ENCODE measurements around the gene TTC36. TPM values are rescaled to one million over a fixed set of nuclear protein-coding genes. Genes with fewer than 3 reads are reported as not detected.
"Not testable (repeated sequence)": the region's sequence is repeated elsewhere in the genome, so short reads cannot be mapped to it uniquely, and the experiment has no call there.

TTC36 gene
- not detected in 2 replicates for total RNA-seq (2014; rRNA removed; shearing (Covaris generic))

- Histone ChIP-seq H3K36me3 (replicated peaks; ENCODE audit: control insufficient read depth, insufficient read depth, low read length) (peaks cover 15% of the 10 kb centered on the region), H3K27me3 (ENCODE audit: control insufficient read depth, insufficient read depth, low read length) (no peaks in the 10 kb centered on the region; the same call in 1 of the 2 replicates), H3K4me3 (ENCODE audit: insufficient read depth, low read depth, low read length) (no peak within 1 kb of the TSS)
- DNase-seq, result peak; percentile 64
These were observed at the start of gene TTC36 for GRCh38 chr11:118527109-118527508. TTC36 (plus strand) TSS chr11:118527474; CDS start chr11:118527495, 21 bp downstream.

- DNase-seq; H3K27me3 ChIP-seq (ENCODE audit: control insufficient read depth, insufficient read depth, low read length); H3K4me3 ChIP-seq (ENCODE audit: insufficient read depth, low read depth, low read length): not testable (repeated sequence)
- H3K36me3 ChIP-seq (replicated peaks; ENCODE audit: control insufficient read depth, insufficient read depth, low read length), result peaks cover 40% of the 10 kb centered on the region
These were observed 46.0 kb upstream of the TTC36 start for GRCh38 chr11:118481238-118481637.

- peaks cover 28% of the 10 kb centered on the region for H3K36me3 ChIP-seq (replicated peaks; ENCODE audit: control insufficient read depth, insufficient read depth, low read length)
These were observed 42.9 kb upstream of the TTC36 start for GRCh38 chr11:118484405-118484804.

GRCh38 chr11:118485273-118485672 lies 42.0 kb upstream of the TTC36 start:
- Histone ChIP-seq H3K36me3 (replicated peaks; ENCODE audit: control insufficient read depth, insufficient read depth, low read length) (peaks cover 31% of the 10 kb centered on the region), H3K4me3 (ENCODE audit: insufficient read depth, low read depth, low read length) (no peak overlapping the region), H3K27me3 (ENCODE audit: control insufficient read depth, insufficient read depth, low read length) (no peaks in the 10 kb centered on the region)
- peak; percentile 30 for DNase-seq

More at GRCh38 chr11:118484405-118484804, 42.9 kb upstream of the TTC36 start:
- H3K27me3 ChIP-seq (ENCODE audit: control insufficient read depth, insufficient read depth, low read length), result no peaks in the 10 kb centered on the region
- DNase-seq, result no peak
- no peak overlapping the region for H3K4me3 ChIP-seq (ENCODE audit: insufficient read depth, low read depth, low read length)

GRCh38 chr11:118488480-118489109 lies 38.7 kb upstream of the TTC36 start:
- peak; percentile 80 for DNase-seq
- peaks cover 33% of the 10 kb centered on the region for H3K36me3 ChIP-seq (replicated peaks; ENCODE audit: control insufficient read depth, insufficient read depth, low read length)
- H3K4me3 ChIP-seq (ENCODE audit: insufficient read depth, low read depth, low read length), result no peak overlapping the region
- H3K27me3 ChIP-seq (ENCODE audit: control insufficient read depth, insufficient read depth, low read length), result no peaks in the 10 kb centered on the region

GRCh38 chr11:118491041-118491440 lies 36.2 kb upstream of the TTC36 start:
- no peak overlapping the region for H3K4me3 ChIP-seq (ENCODE audit: insufficient read depth, low read depth, low read length)
- no peaks in the 10 kb centered on the region for H3K27me3 ChIP-seq (ENCODE audit: control insufficient read depth, insufficient read depth, low read length)
- no peak for DNase-seq
- peaks cover 38% of the 10 kb centered on the region for H3K36me3 ChIP-seq (replicated peaks; ENCODE audit: control insufficient read depth, insufficient read depth, low read length)

- H3K4me3 ChIP-seq (ENCODE audit: insufficient read depth, low read depth, low read length), result no peak overlapping the region
- no peak for DNase-seq
- H3K36me3 ChIP-seq (replicated peaks; ENCODE audit: control insufficient read depth, insufficient read depth, low read length), result peaks cover 54% of the 10 kb centered on the region
- H3K27me3 ChIP-seq (ENCODE audit: control insufficient read depth, insufficient read depth, low read length), result no peaks in the 10 kb centered on the region
These were observed 29.4 kb upstream of the TTC36 start for GRCh38 chr11:118497831-118498230.

GRCh38 chr11:118503216-118503615 lies 24.1 kb upstream of the TTC36 start:
- Histone ChIP-seq H3K36me3 (replicated peaks; ENCODE audit: control insufficient read depth, insufficient read depth, low read length) (peaks cover 64% of the 10 kb centered on the region), H3K27me3 (ENCODE audit: control insufficient read depth, insufficient read depth, low read length) (no peaks in the 10 kb centered on the region), H3K4me3 (ENCODE audit: insufficient read depth, low read depth, low read length) (no peak overlapping the region)
- DNase-seq, result no peak

- Histone ChIP-seq H3K27me3 (ENCODE audit: control insufficient read depth, insufficient read depth, low read length) (no peaks in the 10 kb centered on the region), H3K36me3 (replicated peaks; ENCODE audit: control insufficient read depth, insufficient read depth, low read length) (peaks cover 48% of the 10 kb centered on the region), H3K4me3 (ENCODE audit: insufficient read depth, low read depth, low read length) (no peak overlapping the region)
- no peak for DNase-seq
These were observed 15.7 kb upstream of the TTC36 start for GRCh38 chr11:118511601-118512000.

- no peak for DNase-seq
- H3K27me3 ChIP-seq (ENCODE audit: control insufficient read depth, insufficient read depth, low read length), result no peaks in the 10 kb centered on the region
- H3K36me3 ChIP-seq (replicated peaks; ENCODE audit: control insufficient read depth, insufficient read depth, low read length), result peaks cover 35% of the 10 kb centered on the region
- no peak overlapping the region for H3K4me3 ChIP-seq (ENCODE audit: insufficient read depth, low read depth, low read length)
These were observed 13.2 kb upstream of the TTC36 start for GRCh38 chr11:118514103-118514502.

- no peaks in the 10 kb centered on the region for H3K27me3 ChIP-seq (ENCODE audit: control insufficient read depth, insufficient read depth, low read length)
- no peak overlapping the region for H3K4me3 ChIP-seq (ENCODE audit: insufficient read depth, low read depth, low read length)
- no peak for DNase-seq
- peaks cover 48% of the 10 kb centered on the region for H3K36me3 ChIP-seq (replicated peaks; ENCODE audit: control insufficient read depth, insufficient read depth, low read length)
These were observed 7.7 kb upstream of the TTC36 start for GRCh38 chr11:118519549-118519948.

- no peaks in the 10 kb centered on the region for H3K27me3 ChIP-seq (ENCODE audit: control insufficient read depth, insufficient read depth, low read length)
- H3K4me3 ChIP-seq (ENCODE audit: insufficient read depth, low read depth, low read length), result no peak overlapping the region
- H3K36me3 ChIP-seq (replicated peaks; ENCODE audit: control insufficient read depth, insufficient read depth, low read length), result peaks cover 36% of the 10 kb centered on the region
- DNase-seq, result no peak
These were observed 5.4 kb upstream of the TTC36 start for GRCh38 chr11:118521892-118522311.

- peak; percentile 71 for DNase-seq
- Histone ChIP-seq H3K36me3 (replicated peaks; ENCODE audit: control insufficient read depth, insufficient read depth, low read length) (peaks cover 36% of the 10 kb centered on the region), H3K4me3 (ENCODE audit: insufficient read depth, low read depth, low read length) (no peak overlapping the region), H3K27me3 (ENCODE audit: control insufficient read depth, insufficient read depth, low read length) (no peaks in the 10 kb centered on the region)
These were observed 4.7 kb upstream of the TTC36 start for GRCh38 chr11:118522571-118523072.

GRCh38 chr11:118524356-118524755 lies 2.9 kb upstream of the TTC36 start:
- Histone ChIP-seq H3K27me3 (ENCODE audit: control insufficient read depth, insufficient read depth, low read length) (no peaks in the 10 kb centered on the region), H3K4me3 (ENCODE audit: insufficient read depth, low read depth, low read length) (no peak overlapping the region), H3K36me3 (replicated peaks; ENCODE audit: control insufficient read depth, insufficient read depth, low read length) (peaks cover 35% of the 10 kb centered on the region)
- DNase-seq, result no peak

- Histone ChIP-seq H3K27me3 (ENCODE audit: control insufficient read depth, insufficient read depth, low read length) (no peaks in the 10 kb centered on the region; the same call in 1 of the 2 replicates), H3K4me3 (ENCODE audit: insufficient read depth, low read depth, low read length) (no peak overlapping the region), H3K36me3 (replicated peaks; ENCODE audit: control insufficient read depth, insufficient read depth, low read length) (peaks cover 29% of the 10 kb centered on the region)
- DNase-seq, result no peak
These were observed 2.4 kb upstream of the TTC36 start for GRCh38 chr11:118524757-118525470.

All from H7 (cell line).